H9 (cell line): ENCODE measurements around the gene NTRK2. TPM values are rescaled to one million over a fixed set of nuclear protein-coding genes. Genes with fewer than 3 reads are reported as not detected.

Source experiments
- DNase-seq: peaks from one replicate; pipeline ENCODE4 v3.0.0-alpha.2; 2017
- H2AFZ ChIP-seq: one replicate; pipeline ENCODE4 v1.6.1; 2013; ENCODE audit warnings: mild to moderate bottlenecking, low read length, control low read depth, moderate library complexity
- H2AK5ac ChIP-seq: 2 replicates; pipeline ENCODE4 v1.6.1; 2013; ENCODE audit warnings: low read length, control low read depth, mixed read lengths; ENCODE audit not compliant: insufficient read length
- H2BK120ac ChIP-seq: one replicate; pipeline ENCODE4 v1.6.1; 2013; ENCODE audit warnings: low read depth, mild to moderate bottlenecking, low read length, control low read depth, inconsistent platforms; ENCODE audit not compliant: poor library complexity, severe bottlenecking
- H2BK12ac ChIP-seq: 2 replicates; pipeline ENCODE4 v1.6.1; 2013; ENCODE audit warnings: low read length, control low read depth, mixed read lengths, low read depth; ENCODE audit not compliant: insufficient read length
- H2BK15ac ChIP-seq: 2 replicates; pipeline ENCODE4 v1.6.1; 2013; ENCODE audit warnings: low read depth, low read length, control low read depth
- H2BK20ac ChIP-seq: one replicate; pipeline ENCODE4 v1.6.1; 2013; ENCODE audit warnings: low read depth, mild to moderate bottlenecking, low read length, control low read depth, inconsistent platforms; ENCODE audit not compliant: poor library complexity, severe bottlenecking
- H2BK5ac ChIP-seq: 2 replicates; pipeline ENCODE4 v1.6.1; 2013; ENCODE audit warnings: low read length, control low read depth, mixed read lengths; ENCODE audit not compliant: insufficient read length
- H3K14ac ChIP-seq: 2 replicates; pipeline ENCODE4 v1.6.1; 2013; ENCODE audit warnings: low read length, control low read depth; ENCODE audit not compliant: insufficient read depth
- H3K18ac ChIP-seq: 2 replicates; pipeline ENCODE4 v1.6.1; 2013; ENCODE audit warnings: low read depth, mild to moderate bottlenecking, mixed read lengths, low read length, control low read depth; ENCODE audit not compliant: insufficient read length
- H3K23ac ChIP-seq: 2 replicates; pipeline ENCODE4 v1.6.1; 2013; ENCODE audit warnings: low read length, control low read depth, mixed read lengths, low read depth; ENCODE audit not compliant: insufficient read length
- H3K23me2 ChIP-seq: 2 replicates; pipeline ENCODE4 v1.6.1; 2013; ENCODE audit warnings: low read depth, mild to moderate bottlenecking, mixed read lengths, low read length, control low read depth; ENCODE audit not compliant: insufficient read length, poor library complexity, severe bottlenecking
- H3K27ac ChIP-seq: 2 replicates; pipeline ENCODE4 v1.5.1; 2013; ENCODE audit warnings: low read length, control low read depth, mixed read lengths, low read depth; ENCODE audit not compliant: insufficient read length
- H3K27me3 ChIP-seq: 2 replicates; pipeline ENCODE4 v1.6.1; 2013; ENCODE audit warnings: low read length, control low read depth, inconsistent platforms; ENCODE audit not compliant: insufficient read depth
- H3K4ac ChIP-seq: 2 replicates; pipeline ENCODE4 v1.6.1; 2013; ENCODE audit warnings: low read depth, mild to moderate bottlenecking, control low read depth, inconsistent platforms, low read length, moderate library complexity
- H3K4me1 ChIP-seq: 2 replicates; pipeline ENCODE4 v1.6.1; 2013; ENCODE audit warnings: low read length, control low read depth, inconsistent platforms; ENCODE audit not compliant: insufficient read depth
- H3K4me2 ChIP-seq: 2 replicates; pipeline ENCODE4 v1.6.1; 2013; ENCODE audit warnings: low read length, control low read depth, mixed read lengths; ENCODE audit not compliant: insufficient read length, insufficient read depth
- H3K56ac ChIP-seq: 2 replicates; pipeline ENCODE4 v1.6.1; 2013; ENCODE audit warnings: low read depth, mild to moderate bottlenecking, mixed read lengths, low read length, control low read depth; ENCODE audit not compliant: insufficient read length
- H3K79me1 ChIP-seq: 2 replicates; pipeline ENCODE4 v1.6.1; 2013; ENCODE audit warnings: low read depth, mild to moderate bottlenecking, moderate library complexity, low read length, control low read depth, inconsistent platforms; ENCODE audit not compliant: insufficient read depth, poor library complexity, severe bottlenecking
- H3K79me2 ChIP-seq: 2 replicates; pipeline ENCODE4 v1.6.1; 2013; ENCODE audit warnings: low read length, control low read depth, inconsistent platforms; ENCODE audit not compliant: insufficient read depth
- H3K9ac ChIP-seq: 2 replicates; pipeline ENCODE4 v1.6.1; 2013; ENCODE audit warnings: low read length, control low read depth, mixed read lengths; ENCODE audit not compliant: insufficient read length; ENCODE audit errors: extremely low read depth
- H3K9me3 ChIP-seq: one replicate; pipeline ENCODE4 v1.6.1; 2013; ENCODE audit warnings: low read depth, low read length, inconsistent platforms; ENCODE audit not compliant: control insufficient read depth
- H3T11ph ChIP-seq: one replicate; pipeline ENCODE4 v1.6.1; 2013; ENCODE audit warnings: mild to moderate bottlenecking, low read length, control low read depth, inconsistent platforms
- H4K20me1 ChIP-seq: one replicate; pipeline ENCODE4 v1.6.1; 2013; ENCODE audit not compliant: control insufficient read depth, insufficient read length, insufficient read depth
- H4K5ac ChIP-seq: 2 replicates; pipeline ENCODE4 v1.6.1; 2013; ENCODE audit warnings: low read depth, mild to moderate bottlenecking, mixed read lengths, low read length, control low read depth; ENCODE audit not compliant: insufficient read length
- H4K8ac ChIP-seq: replicated peaks from 2 replicates; pipeline ENCODE4 v1.6.1; 2013; ENCODE audit warnings: low read length, control low read depth, mixed read lengths, low read depth; ENCODE audit not compliant: insufficient read length
- H4K91ac ChIP-seq: 2 replicates; pipeline ENCODE4 v1.6.1; 2013; ENCODE audit warnings: low read depth, mild to moderate bottlenecking, moderate library complexity, mixed read lengths, low read length, control low read depth; ENCODE audit not compliant: insufficient read length
- H3K27ac Mint-ChIP-seq, 3 experiments: 2 replicates in 2 of 3; 3 replicates in 1 of 3; pipeline ENCODE4 v1.8.0; 2020 to 2021; ENCODE audit warnings: mixed read lengths in 3 of 3, mild to moderate bottlenecking in 1 of 3, moderate library complexity in 1 of 3
- H3K27me3 Mint-ChIP-seq: 2 replicates; pipeline ENCODE4 v1.8.0; 2021; ENCODE audit warnings: low read depth, mild to moderate bottlenecking, moderate library complexity, mixed read lengths
- H3K36me3 Mint-ChIP-seq, 3 experiments: 2 replicates in 2 of 3; 3 replicates in 1 of 3; pipeline ENCODE4 v1.8.0; 2020 to 2021; ENCODE audit warnings: low read depth in 3 of 3, mixed read lengths in 3 of 3; ENCODE audit not compliant: insufficient read depth in 1 of 3
- H3K4me1 Mint-ChIP-seq, 2 experiments: 2 replicates each; pipeline ENCODE4 v1.8.0; 2020; ENCODE audit warnings: mixed read lengths in 2 of 2
- H3K4me3 Mint-ChIP-seq, 2 experiments: 2 replicates in 1 of 2; 3 replicates in 1 of 2; pipeline ENCODE4 v1.8.0; 2020 to 2021; ENCODE audit warnings: mild to moderate bottlenecking in 2 of 2, mixed read lengths in 2 of 2, moderate library complexity in 1 of 2
- H3K9me3 Mint-ChIP-seq, 2 experiments: 2 replicates in 1 of 2; 3 replicates in 1 of 2; pipeline ENCODE4 v1.8.0; 2020; ENCODE audit warnings: mild to moderate bottlenecking in 2 of 2, mixed read lengths in 2 of 2, moderate library complexity in 1 of 2
- CTCF ChIP-seq: fragments of 200-600 bp; sonication (generic); conservative IDR thresholded peaks from 3 replicates; pipeline ENCODE4 v1.8.0; 2021; ENCODE audit warnings: antibody characterized with exemption, mild to moderate bottlenecking
- WGBS: extraction: QIAGEN DNeasy Blood & Tissue Kit; methylation state at CpG from one replicate; pipeline ENCODE4 v1.1.7; 2013; ENCODE audit warnings: missing lambda C conversion rate, low lambda C conversion rate, mixed read lengths; ENCODE audit not compliant: insufficient read length; ENCODE audit errors: extremely low coverage; 5-methylcytosine and 5-hydroxymethylcytosine counted together
- total RNA-seq: library from RNA; stranded (reverse); gene quantifications from 2 replicates; pipeline ENCODE4 v1.2.1, GENCODE V29; 2021

Gene NTRK2
- total RNA-seq, 1 experiment from 2014 or later: 0.02 TPM

GRCh38 chr9:84821431-84821830, 151.9 kb downstream of the NTRK2 start:
- Mint-ChIP-seq H3K27ac (no peak overlapping the region), H3K27me3 (peaks cover 4% of the 10 kb centered on the region; the same call in 1 of the 2 replicates), H3K4me3 (no peak overlapping the region), H3K9me3 (no peaks in the 10 kb centered on the region), H3K36me3 (no peaks in the 10 kb centered on the region; a peak in 1 of 7 replicates), H3K4me1 (peaks cover 0 to 16% of the 10 kb centered on the region in 2 experiments; a peak in 3 of 4 replicates)
- TF ChIP-seq CTCF: no peak
- Histone ChIP-seq H2BK12ac (no peak overlapping the region), H3K14ac (no peak overlapping the region), H2AK5ac (no peak overlapping the region), H3K4me2 (no peak overlapping the region), H3K9me3 (no peaks in the 10 kb centered on the region), H4K91ac (no peak overlapping the region), H4K20me1 (no peaks in the 10 kb centered on the region), H2AFZ (no peak overlapping the region), H2BK15ac (no peak overlapping the region), H3K79me2 (no peaks in the 10 kb centered on the region), H3K23ac (no peak overlapping the region), H3K9ac (no peak overlapping the region), H2BK120ac (no peak overlapping the region), H4K5ac (no peak overlapping the region), H2BK5ac (no peak overlapping the region), H3K4ac (no peak overlapping the region), H3K4me1 (no peaks in the 10 kb centered on the region), H4K8ac (no peak overlapping the region), H3K56ac (no peak overlapping the region), H3K27ac (no peak overlapping the region), H3T11ph (no peak overlapping the region), H3K79me1 (no peaks in the 10 kb centered on the region), H3K23me2 (no peaks in the 10 kb centered on the region), H2BK20ac (no peak overlapping the region), H3K27me3 (no peaks in the 10 kb centered on the region), H3K18ac (no peak overlapping the region)
- no CpG with 5 or more reads among the region's 1 CpG for WGBS
- no peak for DNase-seq
